NB4 (cell line): Measurements from ENCODE around the gene JAM3.

Experiments used
- DNase-seq: peaks from one replicate; pipeline ENCODE4 v3.0.0; 2010; ENCODE audit warnings: low read depth
- H3K4me3 ChIP-seq: one replicate; pipeline ENCODE4 v1.5.1; 2011; ENCODE audit warnings: mild to moderate bottlenecking, low read depth, low read length, moderate library complexity
- CTCF ChIP-seq: IDR thresholded peaks from one replicate; pipeline ENCODE4 v1.5.1; 2012; ENCODE audit warnings: low read depth, low read length
- MYC ChIP-seq: IDR thresholded peaks from 2 replicates; pipeline ENCODE4 v1.6.1; 2011; ENCODE audit warnings: low read depth, low read length
- POLR2A ChIP-seq: IDR thresholded peaks from 2 replicates; pipeline ENCODE4 v1.6.1; 2011; ENCODE audit warnings: mild to moderate bottlenecking; ENCODE audit not compliant: insufficient read length; ENCODE audit errors: extremely low read depth
- TF ChIP-seq, protein P1 (sequence below): IDR thresholded peaks from 2 replicates; pipeline ENCODE4 v1.6.1; 2011; ENCODE audit warnings: low read depth, low read length

JAM3 gene

DNA sequence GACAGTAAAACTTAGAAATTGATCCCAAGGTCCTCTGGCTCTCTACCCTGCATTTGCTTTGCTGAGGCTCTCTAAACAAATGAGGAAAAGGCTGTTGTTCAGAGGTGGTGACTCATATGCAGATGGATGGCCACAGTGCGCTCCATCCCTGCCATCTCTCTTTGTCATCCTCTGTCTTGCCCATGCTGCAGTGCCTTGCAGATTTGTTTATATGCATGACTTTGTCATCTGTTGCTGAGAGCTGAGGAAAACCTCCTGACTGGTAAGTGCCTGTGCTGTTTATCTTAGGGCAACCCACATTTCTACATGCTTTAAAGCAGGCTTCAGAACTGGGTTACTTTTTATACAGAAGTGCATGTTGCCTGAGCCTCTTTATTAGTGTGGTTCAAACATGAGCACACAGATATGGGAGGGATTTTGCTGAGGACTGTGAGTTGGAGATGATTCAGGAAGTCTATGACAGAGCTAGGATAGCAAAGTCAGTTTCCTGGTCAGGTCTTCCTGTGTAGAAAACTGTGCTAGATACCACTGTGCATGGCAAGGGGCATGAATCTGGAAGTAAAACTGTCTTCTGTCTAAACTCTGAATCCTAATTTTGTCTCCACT, 57.4 kb downstream of the JAM3 start:
- H3K4me3 ChIP-seq: no peak overlapping the region
- TF ChIP-seq POLR2A (no peak), MYC (no peak), CTCF (no peak)
- TF ChIP-seq, protein P1, sequence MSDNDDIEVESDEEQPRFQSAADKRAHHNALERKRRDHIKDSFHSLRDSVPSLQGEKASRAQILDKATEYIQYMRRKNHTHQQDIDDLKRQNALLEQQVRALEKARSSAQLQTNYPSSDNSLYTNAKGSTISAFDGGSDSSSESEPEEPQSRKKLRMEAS: no peak
- no peak for DNase-seq

DNA sequence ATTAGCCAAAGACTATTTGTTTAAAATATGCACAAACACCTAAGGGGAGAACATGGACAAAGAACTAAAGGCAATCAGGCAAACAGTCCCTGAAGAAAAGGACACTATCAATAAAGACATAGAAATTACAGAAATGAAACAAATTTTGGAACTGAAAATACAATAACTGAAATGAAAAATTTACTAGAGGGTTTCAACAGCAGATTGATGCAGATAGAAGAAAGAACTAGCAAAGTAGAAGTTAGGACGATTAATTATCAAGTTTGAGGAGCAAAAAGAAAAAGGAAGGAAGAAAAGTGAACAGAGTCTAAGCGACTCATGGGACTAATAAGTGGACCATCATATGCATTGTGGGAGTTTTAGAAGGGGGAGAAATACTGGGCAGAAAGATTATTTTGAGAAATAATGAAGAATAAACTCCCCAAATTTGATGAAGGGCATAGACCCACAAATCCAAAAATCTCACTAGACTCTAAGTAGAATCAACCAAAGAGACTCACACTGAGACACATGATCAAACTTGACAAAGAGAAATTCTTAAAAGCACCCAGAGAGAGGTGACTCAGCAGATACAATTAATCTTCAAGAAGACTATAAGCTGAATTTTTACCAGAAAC, 62.9 kb downstream of the JAM3 start:
- no peak overlapping the region for H3K4me3 ChIP-seq
- TF ChIP-seq, protein P1: no peak
- TF ChIP-seq POLR2A (no peak), MYC (no peak), CTCF (no peak)
- no peak for DNase-seq

DNA sequence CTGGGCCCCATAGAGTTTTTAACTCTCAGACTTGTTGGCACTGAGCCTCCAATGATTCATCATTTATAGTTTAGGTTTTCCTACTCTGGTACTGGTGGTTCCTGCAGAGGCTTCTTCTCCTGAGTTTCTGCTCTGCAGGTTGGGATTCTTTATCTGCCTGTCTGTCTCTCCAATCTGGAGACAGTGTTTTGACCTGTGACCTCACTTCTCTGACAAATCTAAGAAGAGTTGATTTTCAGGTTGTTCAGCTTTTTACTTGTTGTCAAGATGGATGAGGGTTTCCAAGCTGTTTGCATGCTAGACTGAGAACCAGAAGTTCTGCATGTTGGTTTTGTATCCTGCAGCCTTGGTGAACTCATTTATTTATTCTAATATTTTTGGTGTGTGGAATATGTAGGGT, 63.9 kb downstream of the JAM3 start:
- no peak overlapping the region for H3K4me3 ChIP-seq
- DNase-seq: no peak
- TF ChIP-seq MYC (no peak), POLR2A (no peak), CTCF (no peak)
- TF ChIP-seq, protein P1: no peak

- no peak for DNase-seq
- no peak for TF ChIP-seq POLR2A
- TF ChIP-seq CTCF: no peak
- TF ChIP-seq, protein P1: no peak
- no peak for TF ChIP-seq MYC
- no peak overlapping the region for H3K4me3 ChIP-seq
Observed at GRCh38 chr11:134134167-134134566, 65.3 kb downstream of the JAM3 start.

DNA sequence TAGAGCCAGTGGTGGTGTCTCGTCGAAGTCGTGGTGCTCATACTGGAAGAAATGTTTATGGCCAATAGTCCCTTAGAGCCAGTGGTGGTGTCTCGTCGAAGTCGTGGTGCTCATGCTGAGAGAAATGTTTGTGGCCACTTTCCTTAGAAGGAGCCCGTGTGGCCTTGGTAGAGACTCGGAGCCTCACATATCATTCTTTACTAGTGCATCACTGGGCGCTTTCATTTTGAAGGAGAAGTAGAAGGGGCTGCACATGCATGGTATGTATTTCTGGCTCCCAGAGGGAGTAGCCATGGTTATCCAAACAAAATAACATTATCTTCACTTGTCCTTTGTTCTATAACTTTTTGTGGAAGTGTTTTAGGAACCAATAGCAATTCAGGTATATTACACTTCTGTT, 69.5 kb downstream of the JAM3 start:
- no peak overlapping the region for H3K4me3 ChIP-seq
- TF ChIP-seq POLR2A (no peak), MYC (no peak), CTCF (no peak)
- TF ChIP-seq, protein P1: no peak
- no peak for DNase-seq
